ENCODE measurements around the gene DSC2.
A peak's percentile ranks its signal among the peaks of the same experiment; 100 is the strongest.
"Not testable (repeated sequence)": the region's sequence is repeated elsewhere in the genome, so short reads cannot be mapped to it uniquely, and the experiment has no call there.

The DSC2 gene

DNA sequence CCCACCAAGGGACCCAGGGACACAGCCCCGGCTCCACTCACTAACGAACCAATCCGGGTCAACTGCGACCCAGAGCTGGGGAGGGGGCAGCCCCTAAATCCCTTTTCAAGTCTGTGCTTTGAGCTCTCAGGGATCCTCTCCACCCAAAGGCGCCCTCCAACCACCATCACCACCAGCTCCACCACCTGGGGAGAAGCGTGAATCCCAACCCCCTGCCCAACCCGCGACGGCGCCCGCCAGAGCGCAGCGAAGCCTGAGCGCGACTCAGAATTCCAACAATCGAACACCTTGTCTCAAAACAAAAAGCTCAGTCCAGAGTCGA lies 60.2 kb downstream of the DSC2 start:
- DNase-seq: no peak

DNA sequence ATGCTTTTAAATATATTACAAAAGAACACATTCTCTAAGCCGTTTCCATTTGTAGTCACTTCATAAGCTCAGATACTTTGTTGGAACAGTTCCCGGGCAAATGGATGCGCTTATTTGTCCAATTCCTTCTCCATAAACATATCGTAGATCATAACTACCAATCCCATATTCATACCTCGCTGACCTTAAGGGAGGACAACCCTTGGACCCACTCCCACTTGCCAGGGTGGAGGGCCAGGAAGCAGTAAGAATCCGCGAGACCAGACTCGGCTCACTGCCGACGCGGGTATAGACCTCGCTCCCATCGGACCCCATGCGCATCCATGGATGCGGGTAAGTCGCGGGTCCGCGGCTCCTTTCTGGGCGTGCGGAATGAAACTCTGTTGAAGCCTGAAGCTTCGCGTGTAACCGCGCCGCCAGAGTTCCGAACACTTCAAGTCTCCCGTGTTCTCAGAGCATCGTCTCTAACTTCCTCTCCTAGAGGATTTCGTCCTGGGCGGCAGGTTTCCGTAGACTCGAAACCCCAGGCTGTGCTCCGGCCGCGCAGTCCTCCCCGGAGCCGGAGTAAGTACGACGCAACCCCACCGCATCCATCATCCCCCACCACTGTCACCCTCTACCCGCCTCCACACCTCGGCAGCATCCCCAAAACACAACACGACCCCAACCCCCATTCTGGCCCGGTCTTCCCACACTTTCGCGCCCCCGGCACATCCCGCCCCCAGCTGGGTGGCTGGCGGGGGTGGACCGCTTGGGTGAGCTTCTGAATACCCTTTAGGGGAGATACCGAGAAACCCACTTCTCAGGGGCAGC lies 60.7 kb downstream of the DSC2 start:
- DNase-seq: peak; percentile 34

DNA sequence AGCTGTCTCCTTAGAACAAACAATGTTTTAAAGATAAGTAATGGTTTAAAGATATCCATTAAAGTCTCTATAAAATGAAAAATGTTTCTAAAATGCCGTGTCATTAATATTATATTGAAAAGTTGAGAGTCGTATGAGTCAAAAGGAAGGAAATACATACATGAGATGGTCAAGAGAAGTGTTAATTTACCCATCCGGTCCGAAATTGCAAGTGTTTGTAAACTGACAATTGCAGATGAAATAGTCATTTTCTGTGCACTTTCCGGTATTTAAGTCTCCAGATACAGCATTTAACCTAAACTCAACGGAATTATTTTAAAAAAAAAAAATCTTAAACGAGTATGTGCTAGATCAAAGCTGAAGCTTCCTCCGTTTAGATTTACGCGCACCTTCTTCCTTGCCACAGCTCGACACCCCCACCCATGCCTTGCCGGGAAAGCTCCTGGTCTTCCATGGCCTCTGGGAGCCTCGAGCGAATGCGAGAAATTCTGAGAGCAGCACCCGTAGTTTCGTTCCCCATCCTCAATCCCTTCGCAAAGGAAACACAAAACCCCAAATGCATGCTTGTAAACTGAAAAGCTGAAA lies 61.4 kb downstream of the DSC2 start:
- no peak for DNase-seq

DNA sequence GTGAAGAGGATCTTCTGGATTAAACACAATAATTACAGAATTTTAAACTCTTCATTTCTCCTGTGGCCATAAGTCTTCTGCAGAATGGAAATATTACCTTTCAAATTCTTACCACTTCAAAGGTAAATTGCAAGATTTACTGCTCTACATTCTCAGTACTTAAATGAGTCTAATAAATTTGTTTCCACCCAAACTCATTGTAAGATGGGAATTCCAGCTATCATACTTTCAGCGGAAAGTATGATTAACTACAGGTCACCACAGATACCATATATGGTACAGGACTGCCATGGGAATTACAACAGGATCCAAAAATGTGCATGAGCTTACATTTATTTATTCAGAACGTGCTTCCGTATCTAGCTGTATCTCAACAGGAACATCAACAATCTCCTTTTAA lies 62.8 kb downstream of the DSC2 start:
- DNase-seq: no peak

DNA sequence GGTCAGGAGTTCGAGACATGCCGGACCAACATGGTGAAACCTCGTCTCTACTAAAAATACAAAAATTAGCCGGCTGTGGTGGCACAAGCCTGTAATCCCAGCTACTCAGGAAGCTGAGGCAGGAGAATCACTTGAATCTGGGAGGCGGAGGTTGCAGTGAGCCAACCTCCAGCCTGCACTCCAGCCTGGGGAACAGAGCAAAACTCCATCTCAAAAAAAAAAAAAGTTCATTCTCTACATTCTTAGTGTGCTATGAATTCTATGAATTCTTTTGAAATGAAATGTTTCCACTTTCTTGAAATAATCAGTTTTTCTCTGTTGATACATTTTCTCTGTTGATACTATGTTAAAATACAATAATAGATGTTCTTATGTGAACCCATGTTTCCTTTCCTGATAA lies 64.5 kb downstream of the DSC2 start:
- not testable (repeated sequence) for DNase-seq

DNA sequence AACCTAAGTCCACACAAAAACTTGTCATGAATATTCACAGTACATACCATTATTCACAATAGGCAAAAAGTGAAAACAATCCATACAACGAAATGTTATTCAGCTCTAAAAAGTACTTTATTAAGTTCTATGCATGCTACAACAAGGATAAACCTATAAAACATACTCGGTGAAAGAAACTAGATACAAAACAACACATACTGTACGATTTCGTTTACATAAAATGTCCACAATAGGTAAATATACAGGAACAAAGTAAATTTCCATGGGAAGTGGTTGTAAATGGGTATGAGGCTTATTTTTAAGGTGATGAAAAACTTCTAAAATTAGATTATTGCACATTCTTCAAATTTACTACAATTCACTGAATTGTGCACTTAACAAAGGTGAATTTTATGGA lies 67.7 kb downstream of the DSC2 start:
- no peak for DNase-seq

DNA sequence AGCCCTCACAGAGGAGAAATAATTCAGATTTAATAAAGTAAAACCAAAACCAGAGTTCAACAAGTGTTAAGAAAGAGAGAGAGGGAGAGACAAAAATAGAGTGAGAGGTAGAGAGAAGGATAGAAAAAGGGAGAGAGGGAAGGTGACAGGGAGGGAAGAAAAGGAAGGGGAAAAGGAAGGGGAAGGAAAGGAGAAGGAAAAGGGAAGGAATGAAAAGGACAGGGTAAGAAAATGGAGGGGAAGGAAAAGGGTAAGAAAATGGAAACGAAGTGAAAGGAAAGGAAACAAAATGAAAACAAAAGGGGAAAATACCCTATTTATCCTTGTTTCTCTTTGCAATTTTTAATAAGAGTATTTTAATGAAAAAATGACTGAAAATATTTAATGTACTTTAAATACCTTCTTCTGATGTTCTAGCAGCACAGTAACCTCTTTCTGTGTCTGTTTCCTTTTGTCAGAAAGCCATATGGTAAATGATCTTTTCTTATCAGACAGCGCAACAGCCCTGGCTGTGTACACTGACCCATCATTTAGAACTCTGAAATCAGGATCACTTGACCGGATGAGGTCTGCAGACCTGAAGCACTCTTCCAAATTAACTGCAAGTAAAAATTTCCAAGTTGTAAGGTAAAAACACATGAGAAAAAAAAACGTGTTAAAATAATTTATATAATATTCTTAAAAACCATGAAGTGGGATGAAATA lies 71.5 kb downstream of the DSC2 start:
- DNase-seq: no peak

DNA sequence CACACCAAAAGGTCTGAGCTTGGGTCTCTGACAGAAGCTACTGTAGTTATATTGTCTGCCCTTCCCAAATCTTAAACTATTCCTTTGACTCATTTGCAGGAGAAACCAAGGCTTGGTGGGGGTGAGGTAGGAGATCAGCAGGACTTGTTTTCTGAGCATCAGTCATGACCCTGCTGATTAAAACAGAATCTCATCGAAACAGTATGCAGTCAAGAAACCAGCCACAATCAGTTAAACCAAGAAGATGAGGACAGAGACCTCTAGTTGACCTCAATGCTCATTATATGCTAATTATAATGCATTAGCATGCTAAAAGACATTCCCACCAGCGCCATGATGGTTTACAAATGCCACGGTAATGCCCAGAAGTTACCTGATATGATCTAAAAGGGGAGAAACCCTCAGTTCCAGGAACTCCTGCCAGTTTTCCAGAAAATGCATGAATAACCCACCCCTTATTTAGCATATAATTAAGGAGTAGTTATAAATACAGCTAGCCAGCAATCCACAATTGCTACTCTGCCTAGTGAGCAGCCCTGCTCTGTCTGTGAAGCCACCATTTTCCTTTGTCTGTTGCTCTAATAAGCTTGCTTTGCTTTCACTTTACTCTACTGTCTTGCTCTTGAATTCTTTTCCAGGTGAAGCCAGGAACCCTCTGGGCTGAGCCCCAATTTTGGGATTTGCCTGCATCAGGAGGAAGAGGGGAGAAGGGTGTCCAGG lies 86.3 kb downstream of the DSC2 start:
- no peak for DNase-seq

DNA sequence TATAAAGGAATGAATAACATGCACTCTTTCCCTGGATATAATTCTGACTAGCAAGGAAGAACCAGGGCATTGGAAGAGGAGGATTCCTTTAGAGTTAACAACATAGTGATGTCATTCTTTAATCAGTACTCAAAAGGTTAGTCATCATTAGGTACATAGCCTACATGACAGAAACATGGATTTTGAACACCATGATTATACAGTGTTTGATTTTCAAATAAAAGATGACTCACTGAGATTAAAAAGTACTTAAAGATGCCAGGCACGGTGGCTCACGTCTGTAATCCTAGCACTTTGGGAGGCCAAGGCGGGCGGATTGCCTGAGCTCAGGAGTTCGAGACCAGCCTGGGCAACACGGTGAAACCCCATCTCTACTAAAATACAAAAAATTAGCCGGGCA lies 90.8 kb downstream of the DSC2 start:
- DNase-seq: not testable (repeated sequence)

DNA sequence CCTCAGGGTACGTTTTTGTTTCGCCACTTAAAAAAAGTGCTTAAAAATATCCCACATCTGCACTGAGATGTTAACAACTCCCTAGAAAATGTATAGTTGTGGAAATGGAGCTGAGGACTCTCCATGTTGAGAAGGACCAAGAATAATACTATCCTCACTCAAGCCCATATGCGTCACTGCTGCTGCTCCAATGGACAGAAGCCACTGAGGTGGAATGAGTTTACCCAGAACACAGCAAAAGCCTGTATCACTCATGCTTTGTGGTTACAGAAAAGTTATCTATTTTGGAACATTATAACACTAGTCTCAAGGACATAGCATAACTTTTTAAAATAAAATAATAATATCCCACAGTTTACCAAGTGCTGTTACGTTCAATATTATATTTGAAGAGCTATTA lies 91.6 kb downstream of the DSC2 start:
- DNase-seq: no peak
